ENCODE measurements around the gene GYS2. TPM values are rescaled to one million over a fixed set of nuclear protein-coding genes. Genes with fewer than 3 reads are reported as not detected.

The GYS2 gene
- total RNA-seq, 2 experiments from 2014 or later, result 0.22 TPM; not detected in 1

DNA sequence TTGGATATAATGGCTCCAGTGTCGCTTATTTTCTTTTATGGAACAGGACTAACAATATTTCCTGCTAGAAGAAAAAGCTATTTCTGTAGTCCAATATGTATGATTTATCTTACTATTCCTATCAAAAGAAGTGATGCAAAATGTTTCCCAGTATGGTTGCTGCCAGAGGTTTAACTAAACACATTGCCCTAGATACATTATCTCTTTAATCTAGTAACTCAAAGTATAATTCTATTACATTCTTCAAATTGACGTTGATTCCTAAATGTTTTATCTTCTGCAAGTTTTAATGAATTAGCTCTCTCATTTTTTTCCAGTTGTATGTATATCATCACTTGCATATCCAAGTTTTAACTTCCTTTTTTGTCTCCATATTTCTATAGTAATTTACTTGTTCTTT lies 28.2 kb downstream of the GYS2 start:
- intact Hi-C loops (cut with DNase I, micrococcal nuclease), result no loop called here
- DNase-seq (no peak), ATAC-seq (ENCODE audit: poor library complexity) (no peak)
- Mint-ChIP-seq H3K4me3 (no peak overlapping the region), H3K27ac (no peak overlapping the region), H3K9me3 (no peaks in the 10 kb centered on the region), H3K27me3 (peaks cover under 1% of the 10 kb centered on the region), H3K36me3 (ENCODE audit: low read depth) (no peaks in the 10 kb centered on the region), H3K4me1 (ENCODE audit: low read depth) (no peaks in the 10 kb centered on the region)
- Histone ChIP-seq H3K4me1 (ENCODE audit: insufficient read depth, low read length) (no peaks in the 10 kb centered on the region), H3K27ac (ENCODE audit: low read depth in 1 of 2, low read length in 2 of 2) (no peak overlapping the region), H3K9me3 (ENCODE audit: control insufficient read depth in 1 of 2, insufficient read depth in 1 of 2, low read length in 2 of 2) (no peaks in the 10 kb centered on the region), H3K27me3 (ENCODE audit: control insufficient read depth in 1 of 2, insufficient read depth in 2 of 2, low read length in 2 of 2) (no peaks in the 10 kb centered on the region), H3K36me3 (ENCODE audit: insufficient read depth, low read length) (no peaks in the 10 kb centered on the region), H3K4me3 (ENCODE audit: low read length) (no peak overlapping the region)
- POLR2A ChIA-PET, result no interaction called here
- TF ChIP-seq, protein P1, sequence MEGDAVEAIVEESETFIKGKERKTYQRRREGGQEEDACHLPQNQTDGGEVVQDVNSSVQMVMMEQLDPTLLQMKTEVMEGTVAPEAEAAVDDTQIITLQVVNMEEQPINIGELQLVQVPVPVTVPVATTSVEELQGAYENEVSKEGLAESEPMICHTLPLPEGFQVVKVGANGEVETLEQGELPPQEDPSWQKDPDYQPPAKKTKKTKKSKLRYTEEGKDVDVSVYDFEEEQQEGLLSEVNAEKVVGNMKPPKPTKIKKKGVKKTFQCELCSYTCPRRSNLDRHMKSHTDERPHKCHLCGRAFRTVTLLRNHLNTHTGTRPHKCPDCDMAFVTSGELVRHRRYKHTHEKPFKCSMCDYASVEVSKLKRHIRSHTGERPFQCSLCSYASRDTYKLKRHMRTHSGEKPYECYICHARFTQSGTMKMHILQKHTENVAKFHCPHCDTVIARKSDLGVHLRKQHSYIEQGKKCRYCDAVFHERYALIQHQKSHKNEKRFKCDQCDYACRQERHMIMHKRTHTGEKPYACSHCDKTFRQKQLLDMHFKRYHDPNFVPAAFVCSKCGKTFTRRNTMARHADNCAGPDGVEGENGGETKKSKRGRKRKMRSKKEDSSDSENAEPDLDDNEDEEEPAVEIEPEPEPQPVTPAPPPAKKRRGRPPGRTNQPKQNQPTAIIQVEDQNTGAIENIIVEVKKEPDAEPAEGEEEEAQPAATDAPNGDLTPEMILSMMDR (IDR thresholded peaks at IDR 0.05), result no peak
- CTCF ChIA-PET, result no interaction called here

- intact Hi-C loops (cut with DNase I, micrococcal nuclease), result no loop called here
- no peaks in the 10 kb centered on the region for H3K9me3 ChIP-seq (ENCODE audit: control insufficient read depth in 1 of 2, insufficient read depth in 1 of 2, low read length in 2 of 2)
- no peaks in the 10 kb centered on the region for H3K27me3 ChIP-seq (ENCODE audit: control insufficient read depth in 1 of 2, insufficient read depth in 2 of 2, low read length in 2 of 2)
- H3K4me1 ChIP-seq (ENCODE audit: insufficient read depth, low read length), result no peaks in the 10 kb centered on the region
- no peaks in the 10 kb centered on the region for H3K9me3 Mint-ChIP-seq
- CTCF ChIA-PET, result no interaction called here
- no peak overlapping the region for H3K27ac ChIP-seq (ENCODE audit: low read depth in 1 of 2, low read length in 2 of 2)
- H3K4me3 ChIP-seq (ENCODE audit: low read length), result no peak overlapping the region
- ATAC-seq (ENCODE audit: poor library complexity) (no peak), DNase-seq (no peak)
- H3K36me3 ChIP-seq (ENCODE audit: insufficient read depth, low read length), result no peaks in the 10 kb centered on the region
- no peak overlapping the region for H3K27ac Mint-ChIP-seq
- H3K4me3 Mint-ChIP-seq, result no peak overlapping the region
- POLR2A ChIA-PET, result no interaction called here
- H3K27me3 Mint-ChIP-seq, result no peaks in the 10 kb centered on the region
- H3K36me3 Mint-ChIP-seq (ENCODE audit: low read depth), result no peaks in the 10 kb centered on the region
- TF ChIP-seq, protein P1 (IDR thresholded peaks at IDR 0.05), result no peak
- H3K4me1 Mint-ChIP-seq (ENCODE audit: low read depth), result no peaks in the 10 kb centered on the region
These were observed 30.8 kb downstream of the GYS2 start for GRCh38 chr12:21573733-21574358.

DNA sequence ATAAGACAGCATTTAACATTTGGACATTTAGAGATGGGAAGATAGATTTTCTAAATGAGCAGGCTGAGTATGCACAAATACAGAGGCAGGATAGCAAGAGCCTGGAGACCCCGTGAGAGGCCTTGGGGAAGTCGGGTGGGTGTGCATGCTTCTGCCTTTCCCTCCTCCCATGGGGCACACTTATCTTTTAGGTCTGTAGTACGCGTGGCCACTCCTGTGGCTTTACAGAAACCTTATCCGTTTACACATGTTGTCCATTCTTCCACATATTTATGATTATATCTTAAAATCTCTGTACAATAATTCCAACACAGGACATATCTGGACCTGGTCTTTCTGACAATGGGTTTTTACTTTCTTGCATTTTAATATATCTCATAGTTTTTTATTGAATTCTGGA lies 33.6 kb downstream of the GYS2 start:
- ATAC-seq (ENCODE audit: poor library complexity), result no peak
- no peak overlapping the region for H3K4me3 Mint-ChIP-seq
- intact Hi-C loops (cut with DNase I, micrococcal nuclease), result no loop called here

More for the DNA sequence above, 33.6 kb downstream of the GYS2 start:
- Histone ChIP-seq H3K4me1 (ENCODE audit: insufficient read depth, low read length) (no peaks in the 10 kb centered on the region), H3K27me3 (ENCODE audit: control insufficient read depth in 1 of 2, insufficient read depth in 2 of 2, low read length in 2 of 2) (no peaks in the 10 kb centered on the region), H3K27ac (ENCODE audit: low read depth in 1 of 2, low read length in 2 of 2) (no peak overlapping the region), H3K4me3 (ENCODE audit: low read length) (no peak overlapping the region), H3K36me3 (ENCODE audit: insufficient read depth, low read length) (no peaks in the 10 kb centered on the region), H3K9me3 (ENCODE audit: control insufficient read depth in 1 of 2, insufficient read depth in 1 of 2, low read length in 2 of 2) (no peaks in the 10 kb centered on the region)
- no peak for DNase-seq
- no peaks in the 10 kb centered on the region for H3K4me1 Mint-ChIP-seq (ENCODE audit: low read depth)
- TF ChIP-seq, protein P1 (IDR thresholded peaks at IDR 0.05), result no peak
- H3K9me3 Mint-ChIP-seq, result no peaks in the 10 kb centered on the region
- ChIA-PET CTCF (no interaction called here), POLR2A (no interaction called here)
- H3K27me3 Mint-ChIP-seq, result no peaks in the 10 kb centered on the region
- H3K27ac Mint-ChIP-seq, result no peak overlapping the region
- no peaks in the 10 kb centered on the region for H3K36me3 Mint-ChIP-seq (ENCODE audit: low read depth)

All from CD4-positive, alpha-beta T cell (primary cell).